HG02798 (cell line): ENCODE measurements around the gene INPP4B.
"Not testable (repeated sequence)": the region's sequence is repeated elsewhere in the genome, so short reads cannot be mapped to it uniquely, and the experiment has no call there.

Experiments used
- ATAC-seq: cut with Tn5 transposase; IDR thresholded peaks from one replicate; pipeline ENCODE4 v1.9.1; 2021; ENCODE audit warnings: mild to moderate bottlenecking; ENCODE audit not compliant: unreplicated experiment, poor library complexity

Gene INPP4B

DNA sequence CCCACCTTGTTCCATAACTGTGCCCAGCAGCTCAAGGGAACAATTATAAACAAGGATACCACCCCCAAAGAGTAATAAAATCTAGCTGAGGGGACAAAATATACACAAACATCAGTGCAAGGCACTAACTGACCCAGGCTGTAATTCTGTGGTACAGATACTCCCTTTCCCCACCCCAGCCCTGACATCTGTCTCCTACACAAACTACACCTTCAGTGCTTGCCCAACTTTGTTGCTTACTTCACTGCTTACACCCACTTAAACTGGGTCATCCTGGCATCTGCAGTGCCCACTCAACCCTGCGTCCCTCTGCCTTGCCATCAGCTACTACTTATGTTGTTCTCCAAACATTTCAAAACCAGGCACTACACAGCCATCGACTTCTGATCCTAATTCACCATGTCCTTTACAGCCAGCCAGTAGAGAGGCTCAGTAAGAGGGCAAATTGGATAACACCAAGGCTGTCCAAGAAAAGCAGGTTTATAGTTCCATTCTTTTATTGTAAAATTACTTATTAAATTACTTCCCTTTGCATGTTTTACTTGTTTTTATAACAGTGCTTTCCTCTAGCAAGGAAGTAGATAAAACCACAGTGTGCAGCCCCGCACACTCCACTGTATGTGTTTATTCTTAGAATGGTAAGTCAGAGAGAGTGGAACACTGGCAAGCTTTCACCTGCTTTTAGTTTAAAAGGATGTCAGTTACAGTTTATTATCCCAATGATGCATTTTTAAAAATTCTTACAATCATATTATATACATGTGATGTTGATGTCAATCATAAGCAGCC is 149.6 kb downstream of the INPP4B start:
- ATAC-seq: no peak

GRCh38 chr4:142690406-142691163 is 155.5 kb downstream of the INPP4B start:
- no peak for ATAC-seq

GRCh38 chr4:142687547-142688275 is 158.4 kb downstream of the INPP4B start:
- no peak for ATAC-seq

- ATAC-seq: no peak
Measured at GRCh38 chr4:142686081-142686480, 160.0 kb downstream of the INPP4B start.

GRCh38 chr4:142683997-142684396 is 162.1 kb downstream of the INPP4B start:
- no peak for ATAC-seq

- no peak for ATAC-seq
Measured at GRCh38 chr4:142683503-142683902, 162.6 kb downstream of the INPP4B start.

- ATAC-seq: no peak
Measured at GRCh38 chr4:142671516-142671915, 174.6 kb downstream of the INPP4B start.

- ATAC-seq: no peak
Measured at GRCh38 chr4:142663828-142664227, 182.3 kb downstream of the INPP4B start.

DNA sequence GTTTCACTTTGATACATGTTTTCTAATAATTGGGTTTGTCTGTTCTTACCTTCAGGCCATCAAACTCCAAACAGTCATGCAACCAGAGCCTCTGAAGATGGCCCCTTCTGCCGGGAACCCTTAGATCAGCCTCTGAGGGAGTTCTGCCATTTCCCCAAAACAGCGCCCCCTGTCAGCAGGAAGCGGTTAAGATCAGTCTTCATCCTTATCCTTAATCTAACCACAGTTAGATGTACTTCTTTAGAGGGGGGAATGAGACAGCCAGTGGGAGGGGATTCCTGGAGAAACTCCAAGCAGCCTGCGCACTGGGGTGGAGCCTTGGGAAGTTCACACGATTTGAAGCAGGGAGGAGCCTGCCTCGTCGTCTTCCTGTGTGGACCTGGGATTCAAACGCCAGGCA is 185.4 kb downstream of the INPP4B start:
- ATAC-seq: no peak

DNA sequence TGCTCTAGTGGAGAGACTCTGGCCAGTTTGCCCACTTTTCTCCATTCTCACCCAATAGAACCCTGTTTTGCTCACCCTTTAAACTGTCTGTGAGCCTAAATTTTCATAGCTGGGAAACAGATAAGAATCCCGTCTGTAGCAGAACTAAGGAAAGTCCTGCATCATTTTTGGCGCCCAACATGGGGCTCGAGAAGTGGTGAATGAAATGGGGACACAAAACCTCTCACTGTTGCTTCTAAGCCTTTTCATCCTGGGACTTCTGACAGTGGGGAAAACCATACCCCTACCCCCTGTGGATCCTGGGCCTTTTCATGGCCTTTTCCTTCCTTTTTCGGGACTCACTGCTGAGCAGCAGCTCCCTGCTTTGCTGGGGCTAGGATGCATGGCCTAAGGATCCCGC is 189.9 kb downstream of the INPP4B start:
- ATAC-seq: no peak

- no peak for ATAC-seq
Measured at GRCh38 chr4:142648378-142648777, 197.7 kb downstream of the INPP4B start.

DNA sequence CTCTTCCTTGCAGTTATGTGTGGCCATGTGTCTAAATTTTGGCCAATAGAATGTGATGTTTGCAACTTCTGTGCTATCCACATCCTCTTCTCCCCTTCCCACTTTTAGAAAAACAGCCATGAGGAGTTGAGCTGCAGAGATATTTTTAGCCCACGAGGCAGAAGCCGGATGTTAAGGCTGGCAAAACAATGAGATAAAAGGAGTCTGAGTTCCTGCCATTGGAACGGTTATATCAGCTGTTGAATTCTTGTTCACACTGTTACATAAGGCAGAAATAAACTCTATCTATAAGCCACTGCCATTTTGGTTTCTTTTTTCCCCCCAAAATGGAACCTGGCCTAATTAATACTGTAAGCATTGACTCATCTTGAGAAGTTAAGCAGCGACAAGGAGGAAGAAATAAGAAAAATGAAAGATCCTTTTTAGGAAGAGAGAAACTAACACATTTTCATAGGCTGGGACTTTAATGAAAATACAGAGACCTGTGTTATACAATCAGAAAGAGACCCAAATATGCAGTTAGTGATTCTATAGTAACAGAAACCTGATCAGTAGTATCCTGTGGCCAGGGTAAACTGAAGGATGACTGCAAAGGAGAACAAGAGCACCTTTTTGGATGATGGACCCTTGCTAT is 200.5 kb downstream of the INPP4B start:
- ATAC-seq: peak; percentile 62

DNA sequence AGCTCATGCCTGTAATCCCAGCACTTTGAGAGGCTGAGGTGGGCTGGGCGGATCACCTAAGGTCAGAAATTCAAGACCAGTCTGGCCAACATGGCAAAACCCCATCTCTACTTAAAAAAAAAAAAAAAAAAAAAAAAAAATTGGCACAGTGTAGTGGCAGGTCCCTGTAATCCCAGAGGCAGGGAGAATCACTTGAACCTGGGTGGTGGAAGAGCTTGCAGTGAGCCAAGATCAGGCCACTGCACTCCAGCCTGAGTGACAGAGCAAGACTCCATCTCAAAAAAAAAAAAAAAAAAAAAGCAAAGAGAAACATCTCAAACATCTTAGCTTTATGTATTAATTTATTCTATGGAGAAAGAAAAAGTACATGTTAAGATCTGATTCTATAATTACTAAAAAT is 201.5 kb downstream of the INPP4B start:
- not testable (repeated sequence) for ATAC-seq

GRCh38 chr4:142637614-142638013 is 208.5 kb downstream of the INPP4B start:
- ATAC-seq: no peak

DNA sequence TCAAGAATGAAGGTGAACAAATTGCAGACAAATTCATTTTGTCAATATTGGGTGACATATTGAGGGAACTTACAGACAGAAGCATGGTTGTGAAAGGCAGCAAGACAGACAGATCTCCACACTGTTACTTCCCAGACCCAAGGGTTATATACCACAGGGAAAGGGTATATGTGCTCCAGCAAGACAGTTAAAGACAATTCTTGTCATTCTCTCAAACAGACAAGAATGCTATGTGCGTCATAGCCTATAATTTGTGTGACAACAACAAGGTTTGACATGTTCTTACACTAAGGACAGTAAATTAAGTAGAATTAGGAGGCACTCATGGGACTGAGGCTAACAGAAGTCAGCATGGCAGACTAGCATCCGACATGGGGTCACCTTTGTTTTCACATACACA is 214.3 kb downstream of the INPP4B start:
- ATAC-seq: no peak

GRCh38 chr4:142615324-142615665 is 230.8 kb downstream of the INPP4B start:
- no peak for ATAC-seq

DNA sequence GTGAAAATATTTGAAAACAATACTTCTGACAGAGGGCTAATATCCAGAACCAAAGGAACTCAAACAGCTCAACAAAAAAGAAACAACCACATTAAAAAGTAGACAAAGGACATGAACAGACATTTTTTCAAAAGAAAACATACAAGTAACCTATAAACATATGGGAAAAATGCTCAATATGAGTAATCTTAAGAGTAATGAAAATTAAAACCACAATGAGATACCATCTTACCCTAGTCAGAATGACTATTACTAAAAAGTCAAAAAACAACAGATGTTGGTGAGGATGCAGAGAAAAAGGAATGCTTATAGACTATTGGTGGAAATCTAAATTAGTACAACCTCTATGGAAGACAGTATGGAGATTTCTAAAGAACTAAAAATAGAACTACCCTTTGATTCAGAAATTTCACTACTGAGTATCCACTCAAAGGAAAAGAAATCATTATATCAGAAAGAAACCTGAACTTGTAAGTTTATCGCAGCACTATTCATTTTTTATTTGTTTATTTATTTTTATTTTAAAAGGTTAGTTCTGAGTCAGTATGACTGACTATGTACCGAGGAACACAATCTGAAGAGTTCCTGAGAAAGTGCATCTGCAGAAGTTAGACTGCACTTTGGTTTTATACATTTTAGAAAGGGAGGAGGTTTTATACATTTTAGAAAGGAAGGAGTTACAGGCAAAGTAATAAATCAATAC is 231.3 kb downstream of the INPP4B start:
- no peak for ATAC-seq

GRCh38 chr4:142607976-142608375 is 238.1 kb downstream of the INPP4B start:
- ATAC-seq: no peak

- ATAC-seq: no peak
Measured at GRCh38 chr4:142600952-142601351, 245.1 kb downstream of the INPP4B start.

DNA sequence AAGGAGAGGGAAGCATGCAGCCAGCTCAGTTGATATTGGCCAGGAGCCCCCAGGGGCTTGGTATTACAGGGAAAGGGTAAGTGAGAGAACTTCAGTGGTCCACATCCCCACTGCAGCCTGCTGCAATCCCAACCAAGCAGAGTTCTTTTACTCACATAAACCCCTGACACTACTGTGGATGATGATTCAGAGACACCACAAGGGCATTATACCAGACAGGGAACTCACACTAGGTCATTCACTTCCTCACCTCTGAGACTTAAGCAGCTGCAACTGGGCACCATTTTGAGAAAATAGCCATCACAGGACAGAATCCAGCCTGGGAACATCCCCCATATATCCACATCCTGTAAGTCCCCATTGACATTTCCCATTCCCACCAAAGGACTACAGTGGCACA is 248.0 kb downstream of the INPP4B start:
- ATAC-seq: no peak
